ENCODE data around the gene GPR25.

DNA sequence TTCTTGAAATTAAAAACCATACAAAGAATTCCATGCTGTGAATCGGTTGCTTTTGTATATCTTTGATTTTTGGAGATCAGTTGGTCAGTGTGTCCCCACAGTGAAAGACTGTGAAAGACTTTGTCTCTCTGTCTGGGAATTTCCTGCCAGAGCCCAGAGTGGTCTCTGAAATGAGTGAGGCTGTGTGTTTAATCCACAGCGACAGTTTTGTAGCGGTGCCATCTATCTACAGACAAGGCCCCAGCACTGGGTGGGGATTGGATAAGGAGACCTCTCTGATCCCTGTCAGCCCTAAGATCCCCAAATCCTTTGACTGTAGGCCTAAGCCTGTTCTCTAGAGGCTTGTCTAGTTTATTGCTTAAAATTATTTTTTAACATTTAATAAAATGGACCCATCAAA lies 10.3 kb downstream of the GPR25 start:
- TF ChIP-seq POLR2A (IDR thresholded peaks at IDR 0.05; ENCODE audit: low read depth, low read length) (no peak), TAF1 (IDR thresholded peaks at IDR 0.05; ENCODE audit: borderline replicate concordance, low read depth, low read length) (no peak)
